GM19025 (cell line): ENCODE data around the gene GRK2.

Experiments used
- ATAC-seq: cut with Tn5 transposase; IDR thresholded peaks from one replicate; pipeline ENCODE4 v1.9.1; 2021; ENCODE audit warnings: mild to moderate bottlenecking, low read depth, moderate library complexity; ENCODE audit not compliant: unreplicated experiment

Gene GRK2

GRCh38 chr11:67269401-67270255 is 3.4 kb downstream of the GRK2 start:
- no peak for ATAC-seq

GRCh38 chr11:67270256-67271204 is 4.3 kb downstream of the GRK2 start:
- ATAC-seq = no peak

DNA sequence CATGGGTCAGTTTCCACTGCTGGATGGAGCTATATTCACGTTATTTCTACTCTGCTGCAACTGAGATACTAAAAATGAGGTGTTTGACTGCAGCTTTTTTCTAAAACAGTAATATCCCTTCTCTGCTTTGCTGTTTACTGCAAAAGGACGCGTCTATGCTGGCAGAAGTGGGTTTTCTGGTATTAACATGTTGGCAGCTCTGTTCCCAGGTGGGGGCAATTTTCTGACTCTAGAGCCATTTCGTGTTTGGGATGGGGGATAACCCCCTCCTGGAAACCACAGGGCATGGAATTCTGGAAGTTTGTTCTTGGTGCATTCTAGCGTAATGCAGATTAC is 4.9 kb downstream of the GRK2 start:
- ATAC-seq = no peak

GRCh38 chr11:67271541-67272284 is 5.4 kb downstream of the GRK2 start:
- no peak for ATAC-seq

DNA sequence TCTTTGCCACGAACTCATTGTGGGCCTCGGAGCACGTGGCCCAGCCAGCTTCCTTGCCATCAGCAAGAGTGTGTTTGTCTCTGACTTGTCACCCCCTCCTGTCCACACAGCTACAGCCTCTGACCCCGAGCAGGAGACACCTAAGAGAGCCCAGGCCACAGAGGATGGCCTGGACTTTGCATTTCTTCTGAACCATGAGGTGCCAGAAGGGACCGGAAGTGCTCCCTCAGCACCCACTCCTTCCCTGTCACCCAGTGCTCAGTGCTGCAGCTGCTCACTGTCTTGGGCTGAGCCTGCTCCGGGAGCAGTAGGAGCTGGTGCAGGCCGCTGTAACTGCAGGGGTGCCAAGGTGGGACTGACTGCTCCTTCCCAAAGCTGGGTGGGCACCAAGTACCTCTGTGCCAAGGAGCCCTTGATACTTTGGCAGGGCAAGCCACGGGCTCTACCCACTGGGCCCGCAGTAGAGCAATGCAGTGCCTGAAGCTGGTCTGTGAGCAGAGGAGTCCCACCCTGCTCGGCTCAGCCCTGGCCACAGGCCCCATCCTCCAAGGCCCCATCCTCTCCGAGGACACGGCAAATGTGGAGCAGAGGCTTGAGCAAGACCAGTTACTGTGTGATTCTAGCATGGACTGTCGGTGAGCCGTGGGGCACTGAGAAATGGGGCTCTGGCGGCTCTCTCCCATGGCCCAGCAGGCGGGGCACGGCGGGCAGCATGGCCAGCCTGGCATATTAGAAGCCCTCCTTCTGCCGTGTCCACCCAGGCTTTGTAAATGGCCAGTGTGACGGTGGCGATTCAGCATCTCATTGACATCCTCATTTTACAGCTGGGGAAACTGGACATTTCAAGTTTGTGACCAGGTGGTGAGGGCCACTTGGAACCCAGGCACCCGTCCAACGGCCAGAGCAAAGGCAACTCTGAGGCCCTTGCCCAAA is 6.3 kb downstream of the GRK2 start:
- ATAC-seq = no peak

DNA sequence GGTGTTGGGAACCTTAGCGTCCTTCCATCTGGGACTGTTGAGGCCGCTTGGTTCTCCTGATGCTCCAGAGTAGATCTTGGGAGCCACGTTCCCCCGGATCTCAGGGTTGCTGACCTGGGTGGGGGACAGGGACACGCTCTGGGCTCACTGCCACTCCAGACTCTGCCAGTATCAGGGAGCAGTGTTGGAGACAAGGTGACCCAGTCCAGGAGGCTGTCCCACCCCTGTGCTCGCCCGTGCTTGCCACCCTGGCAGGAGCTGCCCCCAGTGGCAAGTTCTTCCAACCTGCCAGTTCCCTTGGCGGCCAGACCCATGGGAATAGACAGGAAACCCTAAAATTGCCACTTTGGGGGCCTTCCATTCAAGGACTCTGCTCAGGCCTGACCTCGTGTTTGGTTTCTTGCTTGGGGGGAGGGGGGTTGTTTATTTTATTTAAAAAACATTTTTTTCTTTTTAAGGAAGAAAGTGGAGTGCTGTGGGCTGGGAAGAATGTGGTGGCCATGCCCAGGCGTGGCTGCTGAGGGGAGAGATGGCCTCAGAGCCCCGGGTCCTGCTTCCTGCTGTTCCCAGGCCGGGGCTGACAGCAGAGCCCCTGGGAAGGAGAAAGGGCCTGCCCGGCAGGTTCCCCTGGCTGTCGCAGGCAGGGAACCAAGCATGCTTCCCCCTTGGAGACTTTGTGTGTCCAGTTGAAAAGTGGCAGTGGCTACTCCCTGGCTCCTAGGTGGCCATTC is 7.2 kb downstream of the GRK2 start:
- ATAC-seq = no peak

- no peak for ATAC-seq
Measured at GRCh38 chr11:67274768-67275605, 8.7 kb downstream of the GRK2 start.

DNA sequence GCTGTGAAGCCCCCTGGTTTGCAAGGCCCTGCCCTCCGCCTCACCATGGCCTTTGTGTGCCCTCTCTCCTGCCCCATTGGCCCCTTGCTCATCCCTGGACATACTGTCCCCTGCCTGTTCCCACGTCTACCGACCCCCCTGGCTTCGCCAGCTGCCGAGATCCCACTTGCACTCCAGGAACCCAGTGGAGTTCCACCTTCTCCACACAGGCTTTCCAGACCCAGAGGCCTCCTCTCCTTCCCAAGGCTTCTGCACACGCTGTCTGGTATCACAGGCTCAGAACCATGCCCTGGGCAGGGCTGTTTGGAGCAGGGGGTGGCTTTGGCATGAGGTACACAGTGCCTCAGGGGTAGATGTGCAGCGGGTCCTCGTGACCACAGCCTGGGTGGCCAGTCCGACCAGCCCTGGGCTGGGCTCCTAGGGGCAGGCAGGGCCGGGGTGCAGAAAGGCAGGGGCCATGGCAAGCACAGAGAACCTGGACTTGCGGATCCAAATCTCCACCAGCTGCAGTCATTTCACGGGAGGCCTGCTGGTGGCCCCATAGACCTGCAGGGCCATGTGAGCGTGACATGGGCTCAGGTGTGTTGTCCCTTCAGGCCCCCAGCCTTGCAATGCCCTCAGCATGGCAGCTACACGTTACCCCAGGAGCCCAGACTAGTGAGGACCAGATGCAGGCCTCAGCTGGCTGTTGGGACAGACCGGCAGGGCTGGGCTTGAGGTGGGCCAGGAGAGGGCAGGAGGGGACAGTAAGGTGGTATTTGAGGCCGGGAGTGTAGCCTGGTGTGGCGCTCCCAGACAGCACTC is 9.5 kb downstream of the GRK2 start:
- no peak for ATAC-seq

GRCh38 chr11:67276781-67277230 is 10.5 kb downstream of the GRK2 start:
- ATAC-seq = no peak

- peak; percentile 85 for ATAC-seq
Measured at GRCh38 chr11:67277231-67277961, 11.1 kb downstream of the GRK2 start.

DNA sequence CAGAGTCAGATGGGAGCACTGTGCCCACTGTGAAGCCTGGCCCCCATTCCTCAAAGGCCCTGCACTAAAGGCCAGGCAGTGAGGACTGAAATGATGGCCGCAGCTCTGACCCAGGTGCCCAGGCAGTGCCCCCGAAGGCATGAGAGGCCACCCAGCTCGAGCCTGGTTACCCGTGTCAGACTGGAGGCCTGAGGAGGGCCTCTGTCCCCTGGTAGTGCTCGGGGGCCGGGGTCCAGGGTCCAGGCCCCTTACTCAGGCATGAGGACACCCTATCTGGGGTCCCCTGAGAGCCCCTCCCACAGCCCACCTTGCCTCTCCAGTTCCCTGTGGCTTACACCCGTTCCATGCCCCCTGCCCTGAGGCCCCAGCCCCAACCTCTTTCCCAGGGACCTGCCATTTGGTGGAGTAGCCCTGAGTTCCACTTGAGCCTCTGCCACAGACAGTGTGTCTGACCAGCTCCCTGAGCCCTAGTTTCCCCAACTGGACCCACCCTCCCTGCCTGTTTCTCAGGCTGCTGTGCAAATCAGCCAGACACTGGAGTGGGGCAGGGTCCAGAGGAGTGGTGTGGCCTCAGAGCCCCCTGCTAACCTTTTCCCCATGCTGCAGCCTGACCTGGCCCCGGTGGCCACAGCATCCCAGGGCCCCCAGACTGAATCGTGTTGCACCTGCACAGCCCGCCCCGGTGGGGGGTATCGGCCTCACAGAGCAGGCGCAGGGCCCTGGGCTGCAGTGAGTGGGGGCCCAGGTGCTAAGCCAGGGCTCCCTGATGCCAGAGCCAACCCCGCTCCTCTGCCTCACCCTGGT is 12.1 kb downstream of the GRK2 start:
- ATAC-seq = no peak

- ATAC-seq = no peak
Measured at GRCh38 chr11:67278939-67279588, 12.8 kb downstream of the GRK2 start.

DNA sequence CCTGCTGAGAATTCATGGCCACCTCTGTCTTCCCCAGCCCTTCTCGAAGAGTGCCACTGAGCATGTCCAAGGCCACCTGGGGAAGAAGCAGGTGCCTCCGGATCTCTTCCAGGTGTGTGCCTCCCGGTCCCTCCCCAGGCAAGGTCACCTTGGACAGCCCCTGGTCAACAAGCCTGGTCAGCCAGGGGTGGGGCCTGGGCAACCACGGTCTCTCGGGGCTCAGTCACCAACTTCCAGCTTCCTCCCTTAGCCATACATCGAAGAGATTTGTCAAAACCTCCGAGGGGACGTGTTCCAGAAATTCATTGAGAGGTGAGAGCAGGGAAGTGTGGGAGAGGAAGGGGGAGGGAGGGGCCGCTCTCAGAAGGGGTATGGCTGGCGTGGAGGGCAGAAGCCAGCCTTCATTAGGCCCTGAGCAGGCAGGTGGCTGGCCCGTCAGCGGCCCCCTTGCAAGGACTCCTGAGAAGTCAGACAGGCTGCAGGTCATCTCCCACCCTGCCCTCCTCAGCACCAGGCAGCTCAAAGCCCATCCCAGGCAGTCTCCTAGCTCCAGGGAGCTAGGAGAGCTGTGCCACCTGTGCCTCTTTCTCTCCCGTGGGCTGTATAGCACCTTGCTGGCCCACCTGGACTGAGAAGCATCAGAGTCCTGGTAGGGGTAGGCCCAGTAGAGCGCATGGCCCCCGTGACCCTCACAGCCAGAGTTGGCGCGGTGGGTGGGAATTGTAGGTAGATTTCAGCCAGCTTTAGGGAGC is 13.5 kb downstream of the GRK2 start:
- no peak for ATAC-seq

DNA sequence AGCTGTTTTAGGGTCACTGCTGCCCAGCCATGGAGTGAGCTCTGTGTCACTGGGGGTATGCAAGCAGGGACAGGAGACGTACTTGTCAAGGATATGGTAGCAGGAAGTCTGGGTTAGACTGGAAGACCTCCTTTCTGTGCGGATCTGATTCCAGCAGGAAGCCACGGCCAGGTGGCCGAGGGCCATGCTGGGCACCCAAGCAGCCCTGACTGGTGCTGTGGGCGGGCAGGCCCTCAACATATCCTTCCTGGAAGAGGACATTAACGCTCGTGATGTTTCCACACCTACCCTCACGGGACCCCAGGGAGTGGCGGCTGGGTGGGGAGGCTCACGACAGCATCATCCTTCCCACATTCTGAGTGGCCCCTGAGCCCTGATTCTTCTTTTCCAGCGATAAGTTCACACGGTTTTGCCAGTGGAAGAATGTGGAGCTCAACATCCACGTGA is 14.1 kb downstream of the GRK2 start:
- no peak for ATAC-seq
